Testis (tissue), 2 donors: ENCODE results near the gene AQP4.

Experiments
- CTCF ChIP-seq, 3 experiments: fragments of 450-650 bp in 2 of 3; fragments of 200-600 bp in 1 of 3; sonication (generic) in 1 of 3; IDR thresholded peaks; one replicate each; pipeline ENCODE4 v1.5.1; 2016 to 2019; ENCODE audit warnings: antibody characterized with exemption in 3 of 3, mild to moderate bottlenecking in 2 of 3, moderate library complexity in 1 of 3
- POLR2A ChIP-seq: fragments of 450-650 bp; IDR thresholded peaks from one replicate; pipeline ENCODE4 v1.6.1; 2017; ENCODE audit warnings: antibody characterized with exemption, mild to moderate bottlenecking, moderate library complexity

- TF ChIP-seq CTCF (IDR thresholded peaks at IDR 0.05), result no peak
- no peak for TF ChIP-seq POLR2A
Observed at GRCh38 chr18:26864658-26865057, 849 bp downstream of the AQP4 start.
